ENCODE data around the gene ENPP5.

GRCh38 chr6:46215777-46216176, 45.0 kb upstream of the ENPP5 start:
- TF ChIP-seq, protein P1, sequence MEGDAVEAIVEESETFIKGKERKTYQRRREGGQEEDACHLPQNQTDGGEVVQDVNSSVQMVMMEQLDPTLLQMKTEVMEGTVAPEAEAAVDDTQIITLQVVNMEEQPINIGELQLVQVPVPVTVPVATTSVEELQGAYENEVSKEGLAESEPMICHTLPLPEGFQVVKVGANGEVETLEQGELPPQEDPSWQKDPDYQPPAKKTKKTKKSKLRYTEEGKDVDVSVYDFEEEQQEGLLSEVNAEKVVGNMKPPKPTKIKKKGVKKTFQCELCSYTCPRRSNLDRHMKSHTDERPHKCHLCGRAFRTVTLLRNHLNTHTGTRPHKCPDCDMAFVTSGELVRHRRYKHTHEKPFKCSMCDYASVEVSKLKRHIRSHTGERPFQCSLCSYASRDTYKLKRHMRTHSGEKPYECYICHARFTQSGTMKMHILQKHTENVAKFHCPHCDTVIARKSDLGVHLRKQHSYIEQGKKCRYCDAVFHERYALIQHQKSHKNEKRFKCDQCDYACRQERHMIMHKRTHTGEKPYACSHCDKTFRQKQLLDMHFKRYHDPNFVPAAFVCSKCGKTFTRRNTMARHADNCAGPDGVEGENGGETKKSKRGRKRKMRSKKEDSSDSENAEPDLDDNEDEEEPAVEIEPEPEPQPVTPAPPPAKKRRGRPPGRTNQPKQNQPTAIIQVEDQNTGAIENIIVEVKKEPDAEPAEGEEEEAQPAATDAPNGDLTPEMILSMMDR (IDR thresholded peaks at IDR 0.05; ENCODE audit: insufficient read depth, low read depth, low read length), result no peak
- no peak for TF ChIP-seq EZH2 (IDR thresholded peaks at IDR 0.05; ENCODE audit: insufficient read depth, low read length)
